Fibroblast of villous mesenchyme (primary cell): ENCODE results near the gene SKI. TPM values are rescaled to one million over a fixed set of nuclear protein-coding genes. Genes with fewer than 3 reads are reported as not detected.

ENCODE experiments used
- DNase-seq: peaks from one replicate; pipeline ENCODE4 v3.0.0-alpha.2; 2010; ENCODE audit warnings: low read depth
- H3K4me3 ChIP-seq: 2 replicates; pipeline ENCODE4 v1.5.1; 2011; ENCODE audit warnings: low read depth, mild to moderate bottlenecking, low read length
- total RNA-seq: library from RNA; depleted of rRNA; stranded (reverse); fragments of >200 nt; gene quantifications from 2 replicates; pipeline ENCODE4 v1.2.3, GENCODE V29; 2012
- TF ChIP-seq, protein P1 (sequence below): IDR thresholded peaks from 2 replicates; pipeline ENCODE4 v1.5.1; 2012; ENCODE audit warnings: low read depth, mild to moderate bottlenecking, low read length; ENCODE audit not compliant: insufficient read depth

SKI gene
- total RNA-seq, 1 donor = 26.8 TPM

DNA sequence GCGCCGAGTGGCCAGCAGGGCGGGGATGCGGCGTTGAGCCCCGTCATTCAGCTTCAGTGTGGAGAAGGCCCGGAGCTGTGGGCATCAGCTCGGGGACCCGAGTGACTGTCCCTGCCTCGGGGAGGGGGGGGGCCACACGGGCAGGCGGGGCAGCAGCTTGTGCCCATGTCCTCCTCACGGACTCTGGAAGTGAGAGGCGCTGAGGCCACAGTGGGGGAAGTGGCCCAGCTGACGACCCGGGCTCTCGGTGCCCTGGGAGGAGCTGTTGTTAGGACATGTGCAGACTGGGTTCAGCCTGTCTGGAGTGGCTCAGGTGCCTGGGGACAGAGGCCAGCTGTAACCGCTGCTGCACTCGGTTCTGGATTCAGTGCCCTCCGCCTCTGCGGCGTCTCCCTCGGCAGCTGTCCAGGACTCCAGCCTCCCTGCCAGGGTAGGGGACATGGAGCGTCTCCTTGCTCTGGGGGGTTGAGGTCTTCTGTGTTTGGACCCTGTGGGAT lies 71.1 kb downstream of the SKI start:
- no peak overlapping the region for H3K4me3 ChIP-seq
- no peak for DNase-seq
- TF ChIP-seq, protein P1, sequence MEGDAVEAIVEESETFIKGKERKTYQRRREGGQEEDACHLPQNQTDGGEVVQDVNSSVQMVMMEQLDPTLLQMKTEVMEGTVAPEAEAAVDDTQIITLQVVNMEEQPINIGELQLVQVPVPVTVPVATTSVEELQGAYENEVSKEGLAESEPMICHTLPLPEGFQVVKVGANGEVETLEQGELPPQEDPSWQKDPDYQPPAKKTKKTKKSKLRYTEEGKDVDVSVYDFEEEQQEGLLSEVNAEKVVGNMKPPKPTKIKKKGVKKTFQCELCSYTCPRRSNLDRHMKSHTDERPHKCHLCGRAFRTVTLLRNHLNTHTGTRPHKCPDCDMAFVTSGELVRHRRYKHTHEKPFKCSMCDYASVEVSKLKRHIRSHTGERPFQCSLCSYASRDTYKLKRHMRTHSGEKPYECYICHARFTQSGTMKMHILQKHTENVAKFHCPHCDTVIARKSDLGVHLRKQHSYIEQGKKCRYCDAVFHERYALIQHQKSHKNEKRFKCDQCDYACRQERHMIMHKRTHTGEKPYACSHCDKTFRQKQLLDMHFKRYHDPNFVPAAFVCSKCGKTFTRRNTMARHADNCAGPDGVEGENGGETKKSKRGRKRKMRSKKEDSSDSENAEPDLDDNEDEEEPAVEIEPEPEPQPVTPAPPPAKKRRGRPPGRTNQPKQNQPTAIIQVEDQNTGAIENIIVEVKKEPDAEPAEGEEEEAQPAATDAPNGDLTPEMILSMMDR = no peak

GRCh38 chr1:2300004-2300771 lies 72.1 kb downstream of the SKI start:
- no peak overlapping the region for H3K4me3 ChIP-seq
- no peak for DNase-seq
- TF ChIP-seq, protein P1 = no peak

- DNase-seq = peak; percentile 72
- TF ChIP-seq, protein P1 = no peak
- H3K4me3 ChIP-seq = no peak overlapping the region
Measured at GRCh38 chr1:2300851-2301606, 72.9 kb downstream of the SKI start.

DNA sequence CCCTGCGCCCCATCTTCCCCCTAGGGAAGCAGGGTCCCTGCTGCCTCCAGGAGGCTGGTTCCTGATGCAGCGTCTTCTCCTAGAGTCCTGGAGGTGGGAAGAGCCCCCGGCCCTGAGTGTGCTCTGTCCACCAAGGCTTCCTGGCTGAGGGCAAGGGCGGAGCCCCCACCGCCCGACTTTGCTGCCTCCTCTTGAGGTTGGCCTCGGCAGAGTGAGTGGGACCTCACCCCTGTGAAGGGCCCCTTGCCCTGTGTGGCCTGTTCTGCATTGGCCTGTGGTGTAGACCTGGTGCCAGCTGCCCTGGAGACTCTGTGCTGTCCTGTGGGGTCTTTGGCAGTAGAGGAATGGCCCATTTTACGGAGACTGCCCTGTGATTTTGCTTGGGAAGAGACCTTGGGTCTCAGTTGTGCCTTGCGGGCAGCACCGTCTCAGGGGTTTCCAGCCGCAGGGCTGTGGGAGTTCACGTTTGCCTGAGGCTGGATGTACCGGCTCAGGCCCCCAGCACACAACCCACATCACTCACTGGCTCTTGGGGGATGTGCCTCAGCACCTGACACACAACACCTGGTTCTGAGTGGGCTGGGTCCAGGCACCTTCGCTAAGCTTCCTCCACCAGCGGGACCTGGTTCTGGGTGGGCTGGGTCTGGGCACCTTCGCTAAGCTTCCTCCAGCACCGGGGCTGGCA lies 73.6 kb downstream of the SKI start:
- TF ChIP-seq, protein P1 = no peak
- H3K4me3 ChIP-seq = no peak overlapping the region
- no peak for DNase-seq

DNA sequence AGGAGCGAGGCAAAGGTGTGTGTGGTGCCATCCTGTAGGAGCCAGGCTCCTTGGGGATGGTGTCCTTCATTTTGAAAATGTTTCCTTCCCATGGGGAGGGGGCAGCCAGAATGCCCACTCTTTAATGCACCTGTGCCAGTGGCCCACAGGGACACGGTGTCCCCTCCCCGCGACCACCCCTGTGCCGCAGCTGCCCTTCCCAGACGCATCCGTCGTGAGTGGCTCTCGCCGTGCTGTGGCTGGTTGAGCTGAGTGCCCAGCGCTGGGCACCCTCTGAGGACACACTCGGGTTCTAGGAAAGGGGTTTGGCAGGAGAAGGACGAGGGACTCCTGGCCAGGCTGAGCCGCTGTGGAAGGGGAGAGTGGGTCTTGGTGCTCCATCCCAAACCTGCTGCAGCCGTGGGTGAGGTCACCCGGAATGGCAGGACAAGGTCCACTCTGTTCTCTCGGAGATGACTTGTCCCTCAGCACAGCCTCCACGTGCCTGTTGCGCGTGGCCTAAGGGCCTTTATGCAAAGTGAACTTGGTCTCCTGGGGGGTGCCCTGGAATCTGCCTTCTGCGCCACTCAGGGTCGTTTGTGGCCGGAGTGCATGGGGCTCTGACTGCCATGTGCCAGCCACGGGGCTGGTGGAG lies 74.3 kb downstream of the SKI start:
- DNase-seq = no peak
- TF ChIP-seq, protein P1 = no peak
- H3K4me3 ChIP-seq = no peak overlapping the region

DNA sequence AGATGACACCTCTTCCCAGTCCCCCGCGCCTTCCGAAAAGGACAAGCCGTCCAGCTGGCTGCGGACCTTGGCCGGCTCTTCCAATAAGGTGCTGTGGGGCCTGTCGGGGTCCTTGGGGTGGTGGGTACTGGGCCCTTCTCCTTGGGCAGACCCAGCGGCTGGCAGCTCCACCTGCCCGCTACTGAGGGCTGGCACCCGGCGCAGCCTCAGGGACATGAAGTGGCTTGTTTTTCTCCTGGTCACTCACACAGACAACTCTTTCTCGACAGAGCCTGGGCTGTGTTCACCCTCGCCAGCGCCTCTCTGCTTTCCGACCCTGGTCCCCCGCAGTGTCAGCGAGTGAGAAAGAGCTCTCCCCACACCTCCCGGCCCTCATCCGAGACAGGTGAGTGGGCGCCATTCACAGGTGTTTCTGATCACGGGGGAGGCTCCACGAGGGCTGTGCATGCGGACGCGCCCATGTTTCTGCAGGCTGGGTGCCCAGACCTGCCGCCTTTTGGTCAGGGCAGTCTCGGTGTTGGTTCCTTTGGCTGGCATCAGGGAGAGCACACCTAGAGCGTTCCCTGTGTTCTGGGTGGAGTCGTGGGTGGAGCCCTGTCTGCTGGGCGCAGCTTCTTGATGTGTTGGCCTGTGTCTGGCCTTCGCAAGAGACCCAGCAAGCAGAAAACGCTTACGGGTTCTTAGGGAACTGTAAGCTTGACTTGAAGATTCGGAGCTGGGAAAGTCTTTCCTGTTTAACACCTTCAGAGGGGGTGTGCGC lies 75.1 kb downstream of the SKI start:
- DNase-seq = no peak
- TF ChIP-seq, protein P1 = no peak
- H3K4me3 ChIP-seq = no peak overlapping the region
